ENCODE measurements around the gene SKAP2. TPM values are rescaled to one million over a fixed set of nuclear protein-coding genes. Genes with fewer than 3 reads are reported as not detected.
"Not testable (repeated sequence)": the region's sequence is repeated elsewhere in the genome, so short reads cannot be mapped to it uniquely, and the experiment has no call there.

Gene SKAP2
- total RNA-seq, 4 donors from 2014 or later = 36.0 to 53.8 (median 45.8) TPM

DNA sequence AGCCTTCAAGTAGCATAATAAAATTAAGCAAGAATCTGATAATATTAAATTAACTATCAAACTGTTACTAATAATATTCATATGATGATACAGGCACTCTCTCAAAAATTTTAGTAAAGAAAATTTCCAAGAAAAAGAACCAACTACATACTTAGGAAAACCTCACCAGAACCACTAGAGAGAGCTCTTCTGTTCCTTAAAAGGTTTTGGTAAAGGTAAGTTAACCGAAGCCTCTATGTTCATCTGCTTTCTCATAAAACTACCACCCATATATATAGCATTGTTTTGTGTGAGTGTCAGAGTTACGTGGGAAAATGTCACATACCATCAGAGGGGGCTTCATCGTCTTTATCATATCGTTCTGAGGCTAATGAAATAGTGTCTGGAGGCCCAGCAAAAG is 20.7 kb downstream of the SKAP2 start:
- ATAC-seq (ENCODE audit: low FRiP score) (no peak), DNase-seq (ENCODE audit: low spot score) (no peak)
- TF ChIP-seq, protein P1, sequence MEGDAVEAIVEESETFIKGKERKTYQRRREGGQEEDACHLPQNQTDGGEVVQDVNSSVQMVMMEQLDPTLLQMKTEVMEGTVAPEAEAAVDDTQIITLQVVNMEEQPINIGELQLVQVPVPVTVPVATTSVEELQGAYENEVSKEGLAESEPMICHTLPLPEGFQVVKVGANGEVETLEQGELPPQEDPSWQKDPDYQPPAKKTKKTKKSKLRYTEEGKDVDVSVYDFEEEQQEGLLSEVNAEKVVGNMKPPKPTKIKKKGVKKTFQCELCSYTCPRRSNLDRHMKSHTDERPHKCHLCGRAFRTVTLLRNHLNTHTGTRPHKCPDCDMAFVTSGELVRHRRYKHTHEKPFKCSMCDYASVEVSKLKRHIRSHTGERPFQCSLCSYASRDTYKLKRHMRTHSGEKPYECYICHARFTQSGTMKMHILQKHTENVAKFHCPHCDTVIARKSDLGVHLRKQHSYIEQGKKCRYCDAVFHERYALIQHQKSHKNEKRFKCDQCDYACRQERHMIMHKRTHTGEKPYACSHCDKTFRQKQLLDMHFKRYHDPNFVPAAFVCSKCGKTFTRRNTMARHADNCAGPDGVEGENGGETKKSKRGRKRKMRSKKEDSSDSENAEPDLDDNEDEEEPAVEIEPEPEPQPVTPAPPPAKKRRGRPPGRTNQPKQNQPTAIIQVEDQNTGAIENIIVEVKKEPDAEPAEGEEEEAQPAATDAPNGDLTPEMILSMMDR (IDR thresholded peaks at IDR 0.05) = no peak

DNA sequence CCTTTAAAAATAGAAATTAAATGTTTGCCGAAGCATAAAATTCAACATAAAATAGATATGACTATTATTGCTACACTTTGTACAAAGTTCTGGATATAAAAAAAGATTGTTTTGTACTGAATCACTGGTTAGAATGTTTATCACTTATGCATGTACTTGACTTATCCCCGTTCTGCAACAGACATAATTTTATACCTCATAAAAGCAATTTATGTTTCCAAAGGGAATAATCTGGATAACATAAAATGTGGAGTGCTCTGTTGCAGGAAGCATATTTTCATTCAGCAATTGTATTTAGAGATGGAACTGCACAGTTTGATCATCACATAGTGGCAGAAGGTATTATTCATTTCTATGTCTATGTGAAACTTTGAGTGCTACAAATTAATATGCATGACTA is 21.5 kb downstream of the SKAP2 start:
- DNase-seq (ENCODE audit: low spot score) (no peak), ATAC-seq (ENCODE audit: low FRiP score) (no peak)
- TF ChIP-seq, protein P1 (IDR thresholded peaks at IDR 0.05) = no peak

DNA sequence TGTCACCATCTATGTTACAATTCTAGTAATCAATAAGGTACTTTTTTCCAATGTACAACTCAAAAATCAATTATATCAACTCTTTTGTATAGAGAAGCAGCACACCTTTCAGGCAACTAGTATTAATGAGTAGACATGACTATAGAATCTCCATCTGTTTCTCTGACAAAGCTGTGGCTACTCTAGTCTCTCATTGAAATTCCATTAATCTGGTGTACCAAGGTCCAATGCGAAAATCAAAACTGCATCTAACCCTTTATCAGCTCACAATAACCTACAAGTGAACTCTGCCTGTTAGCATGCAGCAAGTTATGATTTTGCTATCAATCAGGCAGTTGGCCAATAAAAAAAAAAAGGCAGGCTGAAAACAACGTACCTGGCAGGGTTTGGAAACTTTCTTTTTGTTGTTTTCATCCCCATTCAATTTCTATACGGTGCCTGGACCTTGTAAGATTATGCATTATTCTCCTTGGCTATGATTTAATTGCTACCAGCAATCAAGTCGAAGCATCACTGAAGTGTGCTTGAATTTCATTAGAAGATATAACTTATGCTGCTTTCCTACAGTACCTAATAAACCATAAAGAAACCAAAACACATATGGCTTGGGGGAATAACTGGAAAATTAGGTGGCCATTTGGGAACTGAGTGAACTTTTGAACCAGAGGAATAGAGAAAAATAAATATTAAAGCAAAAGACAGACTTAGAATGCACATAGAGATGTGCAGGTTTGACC is 23.2 kb downstream of the SKAP2 start:
- TF ChIP-seq, protein P1 (IDR thresholded peaks at IDR 0.05) = no peak
- ATAC-seq (ENCODE audit: low FRiP score) = no peak
- no peak for DNase-seq (ENCODE audit: low spot score)

DNA sequence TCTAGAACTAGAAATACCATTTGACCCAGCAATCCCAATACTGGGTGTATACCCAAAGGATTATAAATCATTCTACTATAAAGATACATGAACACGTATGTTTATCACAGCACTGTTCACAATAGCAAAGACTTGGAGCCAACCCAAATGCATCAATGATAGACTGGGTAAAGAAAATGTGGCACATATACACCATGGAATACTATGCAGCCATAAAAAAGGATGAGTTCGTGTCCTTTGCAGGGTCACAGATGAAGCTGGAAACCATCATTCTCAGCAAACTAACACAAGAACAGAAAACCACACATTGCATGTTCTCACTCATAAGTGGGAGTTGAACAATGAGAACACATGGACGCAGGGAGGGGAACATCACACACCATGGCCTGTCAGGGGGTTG is 27.6 kb downstream of the SKAP2 start:
- not testable (repeated sequence) for ATAC-seq (ENCODE audit: low FRiP score); DNase-seq (ENCODE audit: low spot score)

DNA sequence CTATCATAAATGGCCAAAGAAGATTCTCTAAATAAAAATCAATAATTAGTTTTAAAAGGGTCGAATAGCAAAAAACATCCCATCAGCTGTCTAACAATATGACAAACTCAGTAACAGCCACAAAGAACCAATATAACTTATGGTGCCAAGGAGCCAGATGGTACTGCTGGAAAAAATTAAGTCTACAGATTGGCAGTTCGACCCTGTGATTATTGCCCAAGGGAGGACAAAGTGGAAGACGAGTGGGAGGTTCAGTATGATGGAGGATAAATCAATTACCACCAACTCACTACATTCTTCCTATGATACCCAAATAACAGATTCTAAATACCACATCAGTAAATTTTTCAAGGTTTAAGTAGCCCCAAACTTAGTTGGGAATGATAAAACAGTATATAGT is 49.0 kb downstream of the SKAP2 start:
- DNase-seq (ENCODE audit: low spot score) (no peak), ATAC-seq (ENCODE audit: low FRiP score) (no peak)
- TF ChIP-seq, protein P1 (IDR thresholded peaks at IDR 0.05) = no peak

DNA sequence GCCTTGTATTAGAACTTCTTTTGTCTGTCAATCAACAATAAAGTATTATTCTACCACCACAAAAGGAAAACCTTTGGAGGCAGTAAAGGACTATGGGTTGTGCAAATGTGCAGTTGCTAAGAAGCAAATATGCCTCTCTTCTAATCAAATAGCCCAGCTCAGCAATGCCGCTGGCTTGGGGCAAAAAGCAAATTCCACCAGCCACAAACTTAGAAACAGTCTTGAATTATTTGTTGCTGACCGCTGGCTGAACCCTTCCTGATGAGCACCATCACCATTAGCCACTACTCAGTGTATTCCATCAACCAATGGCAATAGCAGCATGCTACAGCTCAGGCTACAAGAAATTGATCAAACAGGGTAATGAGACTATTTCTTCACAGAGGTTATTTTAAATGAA is 51.0 kb downstream of the SKAP2 start:
- ATAC-seq (ENCODE audit: low FRiP score) (no peak), DNase-seq (ENCODE audit: low spot score) (no peak)

DNA sequence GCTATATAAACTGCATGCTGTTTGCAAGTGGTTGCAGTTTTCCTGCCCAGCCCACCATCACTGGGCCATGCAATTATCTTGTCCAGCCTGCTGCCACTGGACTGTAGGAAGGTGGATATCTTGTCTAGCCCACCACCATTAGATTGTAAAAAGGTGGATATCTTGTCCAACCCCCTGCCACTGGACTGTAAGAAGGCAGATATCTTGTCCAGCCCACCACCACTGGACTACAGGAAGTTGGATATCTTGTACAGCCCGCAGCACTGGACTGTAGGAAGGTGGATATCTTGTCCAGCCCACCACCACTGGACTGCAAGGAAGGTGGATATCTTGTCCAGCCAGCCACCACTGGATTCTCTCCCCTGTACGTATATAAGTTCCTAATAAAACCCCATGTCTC is 69.8 kb downstream of the SKAP2 start:
- TF ChIP-seq, protein P1 (IDR thresholded peaks at IDR 0.05) = no peak
- ATAC-seq (ENCODE audit: low FRiP score) (no peak), DNase-seq (ENCODE audit: low spot score) (no peak)

More for the DNA sequence above, 51.0 kb downstream of the SKAP2 start:
- TF ChIP-seq, protein P1 (IDR thresholded peaks at IDR 0.05) = no peak
